WTC11 (cell line): Measurements from ENCODE around the gene CDH13.

ENCODE experiments used
- CREB1 ChIP-seq: sonication (generic); formaldehyde crosslinking; IDR thresholded peaks from 2 replicates; pipeline ENCODE4 v1.8.0; 2023; ENCODE audit warnings: mild to moderate bottlenecking, missing genetic modification reagents
- E2F5 ChIP-seq: sonication (generic); formaldehyde crosslinking; IDR thresholded peaks from 2 replicates; pipeline ENCODE4 v1.8.1; 2022; ENCODE audit warnings: mild to moderate bottlenecking, moderate library complexity, missing genetic modification reagents
- FOXP1 ChIP-seq: sonication (generic); formaldehyde crosslinking; IDR thresholded peaks from 2 replicates; pipeline ENCODE4 v1.8.0; 2022; ENCODE audit warnings: missing genetic modification reagents, mild to moderate bottlenecking, moderate library complexity, borderline replicate concordance
- GABPB1 ChIP-seq: sonication (generic); formaldehyde crosslinking; IDR thresholded peaks from 2 replicates; pipeline ENCODE4 v1.8.1; 2023; ENCODE audit warnings: mild to moderate bottlenecking, missing genetic modification reagents
- IRF2 ChIP-seq: sonication (generic); formaldehyde crosslinking; IDR thresholded peaks from 2 replicates; pipeline ENCODE4 v1.8.0; 2022; ENCODE audit warnings: low read depth, missing genetic modification reagents, borderline replicate concordance
- NR2C2 ChIP-seq: sonication (generic); formaldehyde crosslinking; IDR thresholded peaks from 2 replicates; pipeline ENCODE4 v1.8.0; 2022; ENCODE audit warnings: mild to moderate bottlenecking, missing genetic modification reagents
- TCF7 ChIP-seq: sonication (generic); formaldehyde crosslinking; IDR thresholded peaks from 2 replicates; pipeline ENCODE4 v1.8.0; 2022; ENCODE audit warnings: mild to moderate bottlenecking, low read depth, missing genetic modification reagents, moderate library complexity
- TEAD4 ChIP-seq: sonication (generic); formaldehyde crosslinking; IDR thresholded peaks from 2 replicates; pipeline ENCODE4 v1.8.0; 2022; ENCODE audit warnings: mild to moderate bottlenecking, missing genetic modification reagents
- USF2 ChIP-seq: sonication (generic); formaldehyde crosslinking; IDR thresholded peaks from 2 replicates; pipeline ENCODE4 v1.8.1; 2023; ENCODE audit warnings: mild to moderate bottlenecking, missing genetic modification reagents, moderate library complexity
- ZNF121 ChIP-seq: sonication (generic); formaldehyde crosslinking; IDR thresholded peaks from 2 replicates; pipeline ENCODE4 v1.8.0; 2023; ENCODE audit warnings: missing genetic modification reagents
- TF ChIP-seq, protein P1 (sequence below): fragments of 200-600 bp; IDR thresholded peaks from 2 replicates; pipeline ENCODE4 v1.8.0; 2022; ENCODE audit warnings: antibody characterized with exemption
- TF ChIP-seq, protein P2 (sequence below): sonication (generic); formaldehyde crosslinking; IDR thresholded peaks from 2 replicates; pipeline ENCODE4 v1.8.0; 2022; ENCODE audit warnings: mild to moderate bottlenecking, missing genetic modification reagents
- TF ChIP-seq, protein P3 (sequence below): sonication (generic); formaldehyde crosslinking; IDR thresholded peaks from 2 replicates; pipeline ENCODE4 v1.8.1; 2023; ENCODE audit warnings: mild to moderate bottlenecking, missing genetic modification reagents
- TF ChIP-seq, protein P4 (sequence below): sonication (generic); formaldehyde crosslinking; IDR thresholded peaks from 2 replicates; pipeline ENCODE4 v1.8.1; 2022; ENCODE audit warnings: low read depth, missing genetic modification reagents, borderline replicate concordance

GRCh38 chr16:82881516-82881915, 254.7 kb downstream of the CDH13 start:
- no peak for TF ChIP-seq USF2 (CRISPR knock-in tag)
- TF ChIP-seq, protein P1, sequence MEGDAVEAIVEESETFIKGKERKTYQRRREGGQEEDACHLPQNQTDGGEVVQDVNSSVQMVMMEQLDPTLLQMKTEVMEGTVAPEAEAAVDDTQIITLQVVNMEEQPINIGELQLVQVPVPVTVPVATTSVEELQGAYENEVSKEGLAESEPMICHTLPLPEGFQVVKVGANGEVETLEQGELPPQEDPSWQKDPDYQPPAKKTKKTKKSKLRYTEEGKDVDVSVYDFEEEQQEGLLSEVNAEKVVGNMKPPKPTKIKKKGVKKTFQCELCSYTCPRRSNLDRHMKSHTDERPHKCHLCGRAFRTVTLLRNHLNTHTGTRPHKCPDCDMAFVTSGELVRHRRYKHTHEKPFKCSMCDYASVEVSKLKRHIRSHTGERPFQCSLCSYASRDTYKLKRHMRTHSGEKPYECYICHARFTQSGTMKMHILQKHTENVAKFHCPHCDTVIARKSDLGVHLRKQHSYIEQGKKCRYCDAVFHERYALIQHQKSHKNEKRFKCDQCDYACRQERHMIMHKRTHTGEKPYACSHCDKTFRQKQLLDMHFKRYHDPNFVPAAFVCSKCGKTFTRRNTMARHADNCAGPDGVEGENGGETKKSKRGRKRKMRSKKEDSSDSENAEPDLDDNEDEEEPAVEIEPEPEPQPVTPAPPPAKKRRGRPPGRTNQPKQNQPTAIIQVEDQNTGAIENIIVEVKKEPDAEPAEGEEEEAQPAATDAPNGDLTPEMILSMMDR = no peak
- TF ChIP-seq TEAD4 = no peak
- TF ChIP-seq E2F5 = no peak
- TF ChIP-seq CREB1 (CRISPR knock-in tag) = no peak
- no peak for TF ChIP-seq TCF7 (CRISPR knock-in tag)
- no peak for TF ChIP-seq GABPB1 (CRISPR knock-in tag)
- TF ChIP-seq, protein P2, sequence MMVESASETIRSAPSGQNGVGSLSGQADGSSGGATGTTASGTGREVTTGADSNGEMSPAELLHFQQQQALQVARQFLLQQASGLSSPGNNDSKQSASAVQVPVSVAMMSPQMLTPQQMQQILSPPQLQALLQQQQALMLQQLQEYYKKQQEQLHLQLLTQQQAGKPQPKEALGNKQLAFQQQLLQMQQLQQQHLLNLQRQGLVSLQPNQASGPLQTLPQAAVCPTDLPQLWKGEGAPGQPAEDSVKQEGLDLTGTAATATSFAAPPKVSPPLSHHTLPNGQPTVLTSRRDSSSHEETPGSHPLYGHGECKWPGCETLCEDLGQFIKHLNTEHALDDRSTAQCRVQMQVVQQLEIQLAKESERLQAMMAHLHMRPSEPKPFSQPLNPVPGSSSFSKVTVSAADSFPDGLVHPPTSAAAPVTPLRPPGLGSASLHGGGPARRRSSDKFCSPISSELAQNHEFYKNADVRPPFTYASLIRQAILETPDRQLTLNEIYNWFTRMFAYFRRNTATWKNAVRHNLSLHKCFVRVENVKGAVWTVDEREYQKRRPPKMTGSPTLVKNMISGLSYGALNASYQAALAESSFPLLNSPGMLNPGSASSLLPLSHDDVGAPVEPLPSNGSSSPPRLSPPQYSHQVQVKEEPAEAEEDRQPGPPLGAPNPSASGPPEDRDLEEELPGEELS (CRISPR knock-in tag) = no peak
- TF ChIP-seq ZNF121 (CRISPR knock-in tag) = no peak
- TF ChIP-seq IRF2 (CRISPR knock-in tag) = no peak
- TF ChIP-seq NR2C2 = no peak
- TF ChIP-seq, protein P3, sequence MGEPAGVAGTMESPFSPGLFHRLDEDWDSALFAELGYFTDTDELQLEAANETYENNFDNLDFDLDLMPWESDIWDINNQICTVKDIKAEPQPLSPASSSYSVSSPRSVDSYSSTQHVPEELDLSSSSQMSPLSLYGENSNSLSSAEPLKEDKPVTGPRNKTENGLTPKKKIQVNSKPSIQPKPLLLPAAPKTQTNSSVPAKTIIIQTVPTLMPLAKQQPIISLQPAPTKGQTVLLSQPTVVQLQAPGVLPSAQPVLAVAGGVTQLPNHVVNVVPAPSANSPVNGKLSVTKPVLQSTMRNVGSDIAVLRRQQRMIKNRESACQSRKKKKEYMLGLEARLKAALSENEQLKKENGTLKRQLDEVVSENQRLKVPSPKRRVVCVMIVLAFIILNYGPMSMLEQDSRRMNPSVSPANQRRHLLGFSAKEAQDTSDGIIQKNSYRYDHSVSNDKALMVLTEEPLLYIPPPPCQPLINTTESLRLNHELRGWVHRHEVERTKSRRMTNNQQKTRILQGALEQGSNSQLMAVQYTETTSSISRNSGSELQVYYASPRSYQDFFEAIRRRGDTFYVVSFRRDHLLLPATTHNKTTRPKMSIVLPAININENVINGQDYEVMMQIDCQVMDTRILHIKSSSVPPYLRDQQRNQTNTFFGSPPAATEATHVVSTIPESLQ (CRISPR knock-in tag) = no peak
- TF ChIP-seq, protein P4, sequence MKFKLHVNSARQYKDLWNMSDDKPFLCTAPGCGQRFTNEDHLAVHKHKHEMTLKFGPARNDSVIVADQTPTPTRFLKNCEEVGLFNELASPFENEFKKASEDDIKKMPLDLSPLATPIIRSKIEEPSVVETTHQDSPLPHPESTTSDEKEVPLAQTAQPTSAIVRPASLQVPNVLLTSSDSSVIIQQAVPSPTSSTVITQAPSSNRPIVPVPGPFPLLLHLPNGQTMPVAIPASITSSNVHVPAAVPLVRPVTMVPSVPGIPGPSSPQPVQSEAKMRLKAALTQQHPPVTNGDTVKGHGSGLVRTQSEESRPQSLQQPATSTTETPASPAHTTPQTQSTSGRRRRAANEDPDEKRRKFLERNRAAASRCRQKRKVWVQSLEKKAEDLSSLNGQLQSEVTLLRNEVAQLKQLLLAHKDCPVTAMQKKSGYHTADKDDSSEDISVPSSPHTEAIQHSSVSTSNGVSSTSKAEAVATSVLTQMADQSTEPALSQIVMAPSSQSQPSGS (CRISPR knock-in tag) = no peak
- TF ChIP-seq FOXP1 = no peak
